Measurements from ENCODE around the gene ST6GALNAC3. TPM values are rescaled to one million over a fixed set of nuclear protein-coding genes. Genes with fewer than 3 reads are reported as not detected.
"Not testable (repeated sequence)": the region's sequence is repeated elsewhere in the genome, so short reads cannot be mapped to it uniquely, and the experiment has no call there.

Gene ST6GALNAC3
- total RNA-seq, 2 donors from 2014 or later, result 6.3 to 7.6 TPM

GRCh38 chr1:76121850-76122249 is 47.3 kb downstream of the ST6GALNAC3 start:
- H3K9me3 ChIP-seq (ENCODE audit: control insufficient read depth, low read length), result no peaks in the 10 kb centered on the region
- H3K4me1 Mint-ChIP-seq, result no peaks in the 10 kb centered on the region
- no peak overlapping the region for H3K27ac Mint-ChIP-seq
- no peak overlapping the region for H3K4me3 Mint-ChIP-seq
- DNase-seq, result no peak
- H3K9me3 Mint-ChIP-seq, result no peaks in the 10 kb centered on the region
- WGBS, 2 experiments (ENCODE audit: insufficient coverage in 1 of 2, insufficient read length in 1 of 2), result 90 to 93% methylated on average over 4 to 5 of the region's 5 CpGs
- no peak for TF ChIP-seq CTCF (conservative IDR thresholded peaks at IDR 0.05)
- H3K27ac ChIP-seq (ENCODE audit: low read depth, low read length), result no peak overlapping the region
- H3K9ac ChIP-seq (ENCODE audit: extremely low read depth, low read length, poor library complexity, severe bottlenecking), result no peak overlapping the region
- H3K4me3 ChIP-seq (ENCODE audit: low read length), result no peak overlapping the region
- H3K36me3 ChIP-seq (ENCODE audit: control insufficient read depth, insufficient read depth, low read length), result no peaks in the 10 kb centered on the region
- no peaks in the 10 kb centered on the region for H3K36me3 Mint-ChIP-seq (ENCODE audit: low read depth)
- H3K27me3 ChIP-seq (ENCODE audit: control insufficient read depth, insufficient read depth, low read length, poor library complexity, severe bottlenecking), result no peaks in the 10 kb centered on the region
- H3K4me1 ChIP-seq (ENCODE audit: control insufficient read depth, insufficient read depth, low read length), result no peaks in the 10 kb centered on the region
- peaks cover 2% of the 10 kb centered on the region for H3K27me3 Mint-ChIP-seq (ENCODE audit: insufficient read depth)

GRCh38 chr1:76122271-76122670 is 47.7 kb downstream of the ST6GALNAC3 start:
- H3K9ac ChIP-seq (ENCODE audit: extremely low read depth, low read length, poor library complexity, severe bottlenecking), result no peak overlapping the region
- Mint-ChIP-seq H3K4me1 (no peaks in the 10 kb centered on the region), H3K4me3 (no peak overlapping the region), H3K9me3 (no peaks in the 10 kb centered on the region), H3K36me3 (ENCODE audit: low read depth) (no peaks in the 10 kb centered on the region), H3K27ac (no peak overlapping the region), H3K27me3 (ENCODE audit: insufficient read depth) (peaks cover 2% of the 10 kb centered on the region)
- no peak overlapping the region for H3K27ac ChIP-seq (ENCODE audit: low read depth, low read length)
- no peak overlapping the region for H3K4me3 ChIP-seq (ENCODE audit: low read length)
- TF ChIP-seq CTCF (conservative IDR thresholded peaks at IDR 0.05), result no peak
- no peaks in the 10 kb centered on the region for H3K27me3 ChIP-seq (ENCODE audit: control insufficient read depth, insufficient read depth, low read length, poor library complexity, severe bottlenecking)
- WGBS, 2 experiments (ENCODE audit: insufficient coverage in 1 of 2, insufficient read length in 1 of 2), result 91 to 100% methylated on average over 2 to 5 of the region's 5 CpGs
- no peaks in the 10 kb centered on the region for H3K36me3 ChIP-seq (ENCODE audit: control insufficient read depth, insufficient read depth, low read length)
- H3K4me1 ChIP-seq (ENCODE audit: control insufficient read depth, insufficient read depth, low read length), result no peaks in the 10 kb centered on the region
- DNase-seq, result no peak
- no peaks in the 10 kb centered on the region for H3K9me3 ChIP-seq (ENCODE audit: control insufficient read depth, low read length)

DNA sequence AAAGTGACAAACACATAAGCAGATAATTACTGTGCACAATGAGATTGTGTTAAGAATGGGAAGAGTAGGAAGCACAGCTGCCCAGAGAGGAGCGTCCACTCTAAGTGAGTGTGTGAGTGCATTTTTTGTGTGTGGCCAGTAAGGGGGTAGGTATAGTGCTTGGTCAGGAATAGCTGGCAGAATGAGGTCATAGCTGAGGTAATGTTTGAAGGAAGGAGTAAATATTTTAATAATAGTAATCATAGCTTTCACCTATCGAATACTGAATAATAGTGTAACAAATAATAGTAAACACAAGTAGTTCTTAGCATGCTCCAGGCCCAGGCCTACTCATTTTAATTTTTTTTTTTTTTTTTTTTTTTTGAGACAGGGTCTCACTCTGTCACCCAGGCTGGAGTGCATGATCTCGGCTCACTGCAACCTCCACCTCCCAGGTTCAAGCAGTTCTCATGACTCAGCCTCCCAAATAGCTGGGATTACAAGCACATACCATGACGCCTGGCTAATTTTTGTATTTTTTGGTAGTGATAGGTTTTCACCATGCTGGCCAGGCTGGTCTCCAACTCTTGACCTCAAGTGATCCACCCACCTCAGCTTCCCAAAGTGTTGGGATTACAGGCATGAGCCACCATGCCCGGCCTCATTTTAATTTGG is 49.0 kb downstream of the ST6GALNAC3 start:
- not testable (repeated sequence) for H3K9me3 ChIP-seq (ENCODE audit: control insufficient read depth, low read length); H3K27me3 ChIP-seq (ENCODE audit: control insufficient read depth, insufficient read depth, low read length, poor library complexity, severe bottlenecking); H3K9me3 Mint-ChIP-seq; H3K4me1 Mint-ChIP-seq; H3K9ac ChIP-seq (ENCODE audit: extremely low read depth, low read length, poor library complexity, severe bottlenecking); DNase-seq; H3K27ac Mint-ChIP-seq; H3K4me3 Mint-ChIP-seq; H3K4me1 ChIP-seq (ENCODE audit: control insufficient read depth, insufficient read depth, low read length); H3K27me3 Mint-ChIP-seq (ENCODE audit: insufficient read depth); H3K36me3 ChIP-seq (ENCODE audit: control insufficient read depth, insufficient read depth, low read length); H3K4me3 ChIP-seq (ENCODE audit: low read length); H3K36me3 Mint-ChIP-seq (ENCODE audit: low read depth); H3K27ac ChIP-seq (ENCODE audit: low read depth, low read length)
- WGBS, 2 experiments (ENCODE audit: insufficient coverage in 1 of 2, insufficient read length in 1 of 2), result 84 to 100% methylated on average over 1 to 4 of the region's 5 CpGs

GRCh38 chr1:76124196-76124595 is 49.6 kb downstream of the ST6GALNAC3 start:
- 93 to 94% methylated on average over 6 to 7 of the region's 7 CpGs for WGBS, 2 experiments (ENCODE audit: insufficient coverage in 1 of 2, insufficient read length in 1 of 2)
- no peaks in the 10 kb centered on the region for H3K4me1 Mint-ChIP-seq
- no peaks in the 10 kb centered on the region for H3K36me3 Mint-ChIP-seq (ENCODE audit: low read depth)
- H3K9ac ChIP-seq (ENCODE audit: extremely low read depth, low read length, poor library complexity, severe bottlenecking), result no peak overlapping the region
- no peaks in the 10 kb centered on the region for H3K27me3 ChIP-seq (ENCODE audit: control insufficient read depth, insufficient read depth, low read length, poor library complexity, severe bottlenecking)
- no peak overlapping the region for H3K4me3 ChIP-seq (ENCODE audit: low read length)
- no peak for TF ChIP-seq CTCF (conservative IDR thresholded peaks at IDR 0.05)
- H3K27ac ChIP-seq (ENCODE audit: low read depth, low read length), result no peak overlapping the region
- H3K27me3 Mint-ChIP-seq (ENCODE audit: insufficient read depth), result peaks cover 2% of the 10 kb centered on the region
- H3K9me3 ChIP-seq (ENCODE audit: control insufficient read depth, low read length), result no peaks in the 10 kb centered on the region
- no peak overlapping the region for H3K4me3 Mint-ChIP-seq
- DNase-seq, result no peak
- H3K36me3 ChIP-seq (ENCODE audit: control insufficient read depth, insufficient read depth, low read length), result no peaks in the 10 kb centered on the region
- H3K27ac Mint-ChIP-seq, result no peak overlapping the region
- no peaks in the 10 kb centered on the region for H3K4me1 ChIP-seq (ENCODE audit: control insufficient read depth, insufficient read depth, low read length)
- no peaks in the 10 kb centered on the region for H3K9me3 Mint-ChIP-seq
